ENCODE results near the gene HNRNPDL.
"Not testable (repeated sequence)": the region's sequence is repeated elsewhere in the genome, so short reads cannot be mapped to it uniquely, and the experiment has no call there.

The HNRNPDL gene

GRCh38 chr4:82430193-82430963, at the start of gene HNRNPDL, which contains the start of gene ENOPH1:
Gene HNRNPDL (minus strand): TSS chr4:82430462. CDS start chr4:82429690, 772 bp downstream.
Gene ENOPH1 (plus strand): TSS chr4:82430590. CDS start chr4:82430830, 240 bp downstream.
- peak; percentile 89 to 93 for DNase-seq (ENCODE audit: low read depth in 2 of 2, low spot score in 1 of 2)

GRCh38 chr4:82479562-82479961, 49.3 kb upstream of the HNRNPDL start:
- DNase-seq (ENCODE audit: low read depth in 2 of 2, low spot score in 1 of 2): no peak

DNA sequence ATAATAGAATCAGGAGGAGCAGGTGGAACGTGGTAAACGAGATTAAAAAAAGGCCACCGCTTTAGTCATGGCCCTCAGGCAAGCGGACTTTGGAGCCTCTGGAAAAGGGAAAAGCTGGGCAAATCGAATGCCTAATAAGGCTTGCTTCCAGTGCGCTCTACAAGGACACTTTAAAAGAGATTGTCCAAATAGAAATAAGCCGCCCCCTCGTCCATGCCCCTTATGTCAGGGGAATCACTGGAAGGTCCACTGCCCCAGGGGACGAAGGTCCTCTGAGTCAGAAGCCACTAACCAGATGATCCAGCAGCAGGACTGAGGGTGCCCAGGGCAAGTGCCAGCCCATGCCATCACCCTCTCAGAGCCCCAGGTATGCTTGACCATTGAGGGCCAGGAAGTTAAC, 47.2 kb upstream of the HNRNPDL start:
- DNase-seq (ENCODE audit: low read depth in 2 of 2, low spot score in 1 of 2): not testable (repeated sequence)

- not testable (repeated sequence) for DNase-seq (ENCODE audit: low read depth in 2 of 2, low spot score in 1 of 2)
Observed at GRCh38 chr4:82475931-82476330, 45.7 kb upstream of the HNRNPDL start.

DNA sequence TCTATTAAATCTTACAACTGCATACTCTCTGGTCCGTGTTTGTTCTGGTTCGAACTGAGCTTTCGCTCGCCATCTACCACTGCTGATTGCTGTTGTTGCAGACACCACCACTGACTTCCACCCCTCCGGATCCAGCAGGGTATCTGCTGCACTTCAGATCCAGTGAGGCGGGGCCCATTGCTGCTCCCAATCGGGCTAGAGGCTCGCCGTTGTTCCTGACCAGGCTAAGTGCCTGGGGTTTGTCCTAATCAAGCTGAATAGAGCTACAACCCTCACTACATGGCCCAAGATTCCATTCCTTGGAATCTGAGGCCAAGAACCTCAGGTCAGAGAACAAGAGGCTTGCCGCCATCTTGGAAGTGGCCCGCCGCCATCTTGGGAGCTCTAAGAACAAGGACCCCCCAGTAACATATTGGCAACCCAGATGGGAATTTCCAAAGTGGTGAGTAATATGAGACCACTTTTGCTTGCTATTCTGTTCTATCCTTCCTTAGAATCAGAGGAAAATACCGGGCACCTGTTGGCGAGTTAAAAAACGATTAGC, 43.4 kb upstream of the HNRNPDL start:
- no peak for DNase-seq (ENCODE audit: low read depth in 2 of 2, low spot score in 1 of 2)

DNA sequence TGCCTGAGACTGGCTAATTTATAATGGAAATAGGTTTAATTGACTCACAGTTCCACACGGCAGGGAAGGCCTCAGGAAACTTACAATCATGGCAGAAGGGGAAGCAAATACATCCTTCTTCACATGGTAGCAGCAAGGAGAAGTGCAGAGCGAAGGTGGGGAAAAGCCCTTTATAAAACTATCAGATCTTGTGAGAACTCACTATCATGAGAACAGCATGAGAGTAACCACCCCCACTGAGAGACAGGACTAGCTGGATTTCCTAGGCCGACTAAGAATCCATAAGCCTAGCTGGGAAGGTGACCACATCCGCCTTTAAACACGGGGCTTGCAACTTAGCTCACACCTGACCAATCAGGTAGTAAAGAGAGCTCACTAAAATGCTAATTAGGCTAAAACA, 42.8 kb upstream of the HNRNPDL start:
- DNase-seq (ENCODE audit: low read depth in 2 of 2, low spot score in 1 of 2): not testable (repeated sequence)

DNA sequence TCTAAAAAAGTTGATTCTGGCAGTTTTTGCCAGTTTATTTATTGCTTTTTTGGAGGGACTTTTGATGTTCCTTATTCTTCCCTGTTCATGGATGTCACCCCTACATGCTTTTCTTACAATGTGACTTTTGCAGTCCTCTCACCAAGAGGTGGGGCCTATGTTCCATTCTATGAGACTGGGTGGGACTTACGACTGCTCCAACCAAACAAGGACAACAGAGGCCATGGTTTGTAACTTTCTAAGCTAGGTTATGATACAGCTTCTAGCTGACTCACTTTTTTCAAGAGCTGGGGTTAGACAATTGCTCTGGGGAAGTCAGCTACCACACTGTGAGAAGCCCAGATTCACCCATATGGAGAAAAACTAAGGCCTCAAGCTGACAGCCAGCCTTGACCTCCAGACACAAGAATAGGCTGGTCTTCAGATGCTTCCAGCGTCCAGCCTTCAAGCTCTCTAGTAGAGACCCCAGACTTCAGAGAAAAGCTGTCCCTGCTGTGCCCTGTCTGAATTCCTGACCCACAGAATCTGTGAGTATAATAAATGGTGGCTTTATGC, 39.6 kb upstream of the HNRNPDL start:
- no peak for DNase-seq (ENCODE audit: low read depth in 2 of 2, low spot score in 1 of 2)

DNA sequence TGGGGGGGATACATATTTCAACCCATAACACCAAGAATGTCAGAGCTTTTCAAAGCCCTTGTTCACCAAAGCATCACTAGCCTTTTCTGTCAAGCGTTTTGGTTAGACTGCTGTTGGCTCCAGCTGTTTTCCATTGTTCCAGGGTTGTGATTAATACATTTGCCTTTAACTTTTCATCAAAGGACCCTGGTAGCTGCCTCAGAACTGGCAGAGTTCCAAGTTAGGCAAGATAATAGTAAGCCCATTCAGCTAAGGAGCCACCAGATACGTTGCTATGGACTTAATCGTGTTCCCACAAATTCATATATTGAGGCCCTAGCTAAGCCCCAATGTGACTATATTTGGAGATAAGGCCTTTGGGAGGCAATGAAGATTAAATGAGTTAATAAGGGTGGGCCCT, 37.2 kb upstream of the HNRNPDL start:
- no peak for DNase-seq (ENCODE audit: low read depth in 2 of 2, low spot score in 1 of 2)

- DNase-seq (ENCODE audit: low read depth in 2 of 2, low spot score in 1 of 2): no peak
Observed at GRCh38 chr4:82463221-82463620, 33.0 kb upstream of the HNRNPDL start.

GRCh38 chr4:82462415-82462831, 32.2 kb upstream of the HNRNPDL start:
- peak; percentile 57 to 66 for DNase-seq (ENCODE audit: low read depth in 2 of 2, low spot score in 1 of 2)

DNA sequence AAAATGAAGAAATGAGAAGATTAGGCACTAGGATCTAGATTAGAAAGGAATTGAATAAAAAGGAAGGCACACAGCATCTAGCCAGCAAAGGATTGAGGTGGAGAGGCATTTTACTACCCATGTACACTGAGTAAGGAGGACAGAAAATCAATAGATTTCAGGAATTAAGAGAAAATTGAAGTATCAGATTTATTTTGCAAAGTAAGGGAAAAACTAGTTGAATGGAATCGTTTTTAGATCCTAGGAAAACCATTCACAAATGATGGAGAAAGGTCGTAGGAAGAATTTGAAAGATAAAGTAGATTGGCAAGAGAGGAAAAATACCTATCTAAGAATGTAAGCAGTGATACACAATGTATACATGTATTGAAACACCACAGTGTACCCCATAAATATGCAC, 31.4 kb upstream of the HNRNPDL start:
- DNase-seq (ENCODE audit: low read depth in 2 of 2, low spot score in 1 of 2): no peak

- DNase-seq (ENCODE audit: low read depth in 2 of 2, low spot score in 1 of 2): no peak
Observed at GRCh38 chr4:82458729-82459128, 28.5 kb upstream of the HNRNPDL start.

GRCh38 chr4:82457266-82457665, 27.0 kb upstream of the HNRNPDL start:
- no peak for DNase-seq (ENCODE audit: low read depth in 2 of 2, low spot score in 1 of 2)

DNA sequence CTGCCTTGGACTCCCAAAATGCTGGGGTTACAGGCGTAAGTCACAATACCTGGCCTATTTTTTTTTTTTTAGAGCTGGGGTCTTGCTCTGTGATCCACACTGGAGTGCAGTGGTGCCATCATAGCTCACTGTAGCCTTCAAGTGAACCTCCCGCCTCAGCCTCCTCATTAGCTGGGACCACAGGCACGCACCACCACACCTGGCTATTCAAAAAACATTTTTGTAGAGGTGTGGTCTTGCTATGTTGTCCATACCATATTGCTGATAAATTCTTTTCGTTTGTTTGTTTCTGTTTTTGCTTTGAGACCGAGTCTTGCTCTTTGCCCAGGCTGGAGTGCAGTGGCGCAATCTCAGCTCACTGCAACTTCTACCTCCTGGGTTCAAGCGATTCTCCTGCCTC, 21.8 kb upstream of the HNRNPDL start:
- no peak for DNase-seq (ENCODE audit: low read depth in 2 of 2, low spot score in 1 of 2)

DNA sequence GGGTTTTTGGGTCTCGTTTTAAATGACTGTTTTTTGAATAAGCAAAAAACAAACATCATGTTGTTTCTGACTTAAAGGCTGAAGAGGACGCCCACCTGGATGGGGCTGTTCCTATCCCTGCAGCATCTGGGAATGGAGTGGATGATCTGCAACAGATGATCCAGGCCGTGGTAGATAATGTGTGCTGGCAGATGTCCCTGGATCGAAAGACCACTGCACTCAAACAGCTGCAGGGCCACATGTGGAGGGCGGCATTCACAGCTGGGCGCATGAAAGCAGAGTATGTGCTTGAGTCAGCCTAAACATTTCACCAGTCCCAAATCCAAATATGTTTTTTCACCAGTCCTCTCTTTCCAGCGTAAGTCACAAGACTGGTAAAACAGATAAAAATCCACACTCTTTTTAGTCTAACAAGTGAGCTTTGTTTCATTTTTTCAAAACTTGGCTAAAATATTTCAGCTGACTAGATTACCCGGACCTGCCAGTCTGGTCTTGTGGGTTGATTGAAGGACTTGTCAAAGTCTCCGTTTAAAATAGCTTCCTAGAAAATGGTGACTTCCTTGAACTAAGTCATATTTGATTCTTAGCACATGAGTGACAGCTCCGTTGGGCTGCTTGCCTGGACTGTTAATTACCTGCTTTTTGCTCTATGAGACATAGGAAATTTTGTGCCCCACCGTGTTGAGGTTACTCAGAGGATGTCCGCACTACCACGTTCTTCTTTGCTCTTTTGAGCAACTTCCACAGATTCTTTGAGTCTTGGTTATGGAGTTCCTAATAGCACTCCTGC, 20.9 kb upstream of the HNRNPDL start:
- DNase-seq (ENCODE audit: low read depth in 2 of 2, low spot score in 1 of 2): no peak

GRCh38 chr4:82447886-82448285, 17.6 kb upstream of the HNRNPDL start:
- DNase-seq (ENCODE audit: low read depth in 2 of 2, low spot score in 1 of 2): no peak

GRCh38 chr4:82439088-82439487, 8.8 kb upstream of the HNRNPDL start:
- DNase-seq (ENCODE audit: low read depth in 2 of 2, low spot score in 1 of 2): no peak

DNA sequence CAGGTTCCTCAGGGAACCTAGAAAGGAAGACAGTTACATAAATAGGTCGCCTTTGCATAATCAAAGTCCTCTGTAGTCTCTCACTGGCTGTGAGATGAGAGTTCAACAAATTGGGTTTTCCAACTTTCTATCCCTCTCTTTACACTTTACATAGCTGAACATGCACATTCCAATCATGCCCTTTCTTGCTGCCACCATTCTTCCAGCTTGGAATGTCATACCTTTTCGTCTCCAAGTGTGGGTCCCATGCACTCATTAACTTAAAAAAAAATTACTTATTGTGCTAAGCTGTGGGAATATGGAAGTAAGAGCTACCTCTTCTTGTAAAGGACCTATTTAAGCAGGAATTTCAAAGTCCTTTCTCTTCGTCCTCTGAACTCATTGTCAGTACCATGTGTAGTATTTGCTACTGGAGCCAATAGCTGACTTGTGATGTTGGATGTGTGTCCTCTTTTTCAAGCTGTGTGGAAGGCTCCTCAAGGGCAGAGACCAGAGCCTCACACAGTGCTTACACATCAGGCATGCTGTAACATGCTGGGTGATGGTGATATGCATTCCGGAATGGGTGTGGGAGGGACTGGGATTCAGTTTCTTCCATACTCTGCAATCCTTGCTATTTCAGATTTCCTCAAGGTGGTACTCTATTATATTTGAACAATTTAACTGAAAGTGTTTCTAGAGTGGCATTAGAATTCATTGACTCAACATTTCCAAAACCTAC, 7.2 kb upstream of the HNRNPDL start:
- no peak for DNase-seq (ENCODE audit: low read depth in 2 of 2, low spot score in 1 of 2)

DNA sequence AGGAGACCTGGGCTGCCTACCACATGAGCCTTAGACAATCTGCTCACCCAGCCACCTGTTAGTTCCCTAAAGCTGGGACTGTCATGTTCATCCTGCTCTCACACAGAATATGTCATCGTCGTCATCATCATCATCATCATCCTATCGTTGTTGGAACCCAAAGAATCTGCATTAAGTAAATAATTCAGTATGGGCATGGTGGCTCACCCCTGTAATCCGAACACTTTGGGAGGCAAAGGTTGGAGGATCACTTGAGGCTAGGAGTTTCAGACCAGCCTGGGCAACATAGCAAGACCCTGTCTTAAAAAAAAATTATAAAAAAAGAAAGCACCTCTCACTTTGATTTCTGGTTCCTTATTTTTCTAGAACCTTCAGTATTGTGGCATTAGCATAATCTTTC, 6.5 kb upstream of the HNRNPDL start:
- DNase-seq (ENCODE audit: low read depth in 2 of 2, low spot score in 1 of 2): no peak

DNA sequence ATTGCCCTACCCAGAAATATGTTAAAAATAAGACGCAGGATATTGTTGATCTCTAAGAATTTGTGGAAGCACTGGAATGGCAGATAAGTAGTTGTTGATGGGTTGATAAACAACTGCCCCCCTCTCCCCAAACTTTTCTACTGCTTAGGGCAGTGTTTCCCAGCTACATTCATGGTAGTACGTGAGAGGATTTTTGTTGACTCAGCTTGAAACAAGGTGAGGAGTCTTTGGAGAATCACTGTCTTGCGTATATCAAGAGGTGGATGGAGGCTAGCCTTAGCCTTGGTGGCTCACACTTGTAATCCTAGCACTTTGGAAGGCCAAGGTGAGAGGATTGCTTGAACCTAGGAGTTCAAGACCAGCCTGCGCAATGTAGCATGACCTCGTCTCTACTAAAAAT, 5.9 kb upstream of the HNRNPDL start:
- no peak for DNase-seq (ENCODE audit: low read depth in 2 of 2, low spot score in 1 of 2)

GRCh38 chr4:82434949-82435348, 4.7 kb upstream of the HNRNPDL start:
- DNase-seq (ENCODE audit: low read depth in 2 of 2, low spot score in 1 of 2): no peak
